Bronchial epithelial cell (primary cell): ENCODE data around the gene ATG12. TPM values are rescaled to one million over a fixed set of nuclear protein-coding genes. Genes with fewer than 3 reads are reported as not detected.

Source experiments
- DNase-seq: peaks from one replicate; pipeline ENCODE4 v3.0.0-alpha.2; 2010; ENCODE audit warnings: low read depth
- FAIRE-seq: peaks from 2 replicates; lab custom pipeline; 2011; peaks lifted over from hg19 to GRCh38; lab: Jason Lieb, UNC
- H3K27me3 ChIP-seq: 2 replicates; pipeline ENCODE4 v1.5.1; 2011; ENCODE audit warnings: low read length; ENCODE audit not compliant: control insufficient read depth, insufficient read depth
- H3K36me3 ChIP-seq: 2 replicates; pipeline ENCODE4 v1.5.1; 2011; ENCODE audit warnings: low read length; ENCODE audit not compliant: control insufficient read depth, insufficient read depth
- H3K4me3 ChIP-seq: 2 replicates; pipeline ENCODE4 v1.5.1; 2011; ENCODE audit warnings: mild to moderate bottlenecking, low read depth, low read length, control low read depth
- total RNA-seq: library from RNA; depleted of rRNA; stranded (reverse); fragments of >200 nt; gene quantifications from 2 replicates; pipeline ENCODE4 v1.2.1, GENCODE V29; 2014
- TF ChIP-seq, protein P1 (sequence below): IDR thresholded peaks from 2 replicates; pipeline ENCODE4 v1.5.1; 2011; ENCODE audit warnings: mild to moderate bottlenecking, moderate library complexity, low read length, control low read depth, inconsistent platforms; ENCODE audit not compliant: insufficient read depth, severe bottlenecking

The ATG12 gene
- total RNA-seq, 1 donor from 2014 or later: 45.5 TPM

- Histone ChIP-seq H3K27me3 (no peaks in the 10 kb centered on the region), H3K36me3 (peaks cover 3% of the 10 kb centered on the region), H3K4me3 (no peak overlapping the region)
- DNase-seq: peak; percentile 71
- TF ChIP-seq, protein P1, sequence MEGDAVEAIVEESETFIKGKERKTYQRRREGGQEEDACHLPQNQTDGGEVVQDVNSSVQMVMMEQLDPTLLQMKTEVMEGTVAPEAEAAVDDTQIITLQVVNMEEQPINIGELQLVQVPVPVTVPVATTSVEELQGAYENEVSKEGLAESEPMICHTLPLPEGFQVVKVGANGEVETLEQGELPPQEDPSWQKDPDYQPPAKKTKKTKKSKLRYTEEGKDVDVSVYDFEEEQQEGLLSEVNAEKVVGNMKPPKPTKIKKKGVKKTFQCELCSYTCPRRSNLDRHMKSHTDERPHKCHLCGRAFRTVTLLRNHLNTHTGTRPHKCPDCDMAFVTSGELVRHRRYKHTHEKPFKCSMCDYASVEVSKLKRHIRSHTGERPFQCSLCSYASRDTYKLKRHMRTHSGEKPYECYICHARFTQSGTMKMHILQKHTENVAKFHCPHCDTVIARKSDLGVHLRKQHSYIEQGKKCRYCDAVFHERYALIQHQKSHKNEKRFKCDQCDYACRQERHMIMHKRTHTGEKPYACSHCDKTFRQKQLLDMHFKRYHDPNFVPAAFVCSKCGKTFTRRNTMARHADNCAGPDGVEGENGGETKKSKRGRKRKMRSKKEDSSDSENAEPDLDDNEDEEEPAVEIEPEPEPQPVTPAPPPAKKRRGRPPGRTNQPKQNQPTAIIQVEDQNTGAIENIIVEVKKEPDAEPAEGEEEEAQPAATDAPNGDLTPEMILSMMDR: no peak
- no peak for FAIRE-seq
Measured at GRCh38 chr5:115873392-115873791, 32.0 kb upstream of the ATG12 start.

- Histone ChIP-seq H3K36me3 (peaks cover 3% of the 10 kb centered on the region), H3K4me3 (no peak overlapping the region), H3K27me3 (no peaks in the 10 kb centered on the region)
- FAIRE-seq (no peak), DNase-seq (no peak)
- TF ChIP-seq, protein P1: no peak
Measured at GRCh38 chr5:115872447-115872846, 31.1 kb upstream of the ATG12 start.

GRCh38 chr5:115869256-115869795 lies 28.0 kb upstream of the ATG12 start:
- DNase-seq: no peak
- no peak overlapping the region for H3K4me3 ChIP-seq
- H3K27me3 ChIP-seq: no peaks in the 10 kb centered on the region
- no peak for FAIRE-seq
- peaks cover 3% of the 10 kb centered on the region for H3K36me3 ChIP-seq
- TF ChIP-seq, protein P1: no peak

GRCh38 chr5:115859378-115859777 lies 18.0 kb upstream of the ATG12 start:
- Histone ChIP-seq H3K36me3 (no peaks in the 10 kb centered on the region), H3K4me3 (no peak overlapping the region), H3K27me3 (no peaks in the 10 kb centered on the region)
- TF ChIP-seq, protein P1: no peak
- DNase-seq (no peak), FAIRE-seq (no peak)

DNA sequence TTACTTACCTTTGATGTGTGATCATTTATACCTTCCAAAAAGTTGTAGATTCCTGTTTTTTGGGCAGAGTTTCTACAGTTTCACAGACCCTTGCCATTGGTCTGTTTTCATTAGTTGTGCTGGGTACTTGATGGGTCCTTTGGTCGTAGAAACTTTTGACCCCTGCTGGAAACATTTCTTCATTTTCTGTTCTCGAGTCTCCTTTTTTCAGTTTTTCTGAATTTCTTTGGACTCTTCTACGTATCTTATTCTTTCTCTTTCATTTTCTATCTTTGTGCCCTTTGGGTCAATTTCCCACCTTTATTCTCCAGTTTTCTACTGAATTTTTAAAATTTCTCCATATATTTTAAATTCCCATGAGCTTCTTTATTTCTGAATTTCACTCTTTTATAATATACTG lies 17.0 kb upstream of the ATG12 start:
- Histone ChIP-seq H3K27me3 (no peaks in the 10 kb centered on the region), H3K4me3 (no peak overlapping the region), H3K36me3 (no peaks in the 10 kb centered on the region)
- FAIRE-seq: no peak
- no peak for DNase-seq
- TF ChIP-seq, protein P1: no peak
